ENCODE measurements around the gene RGS14. TPM values are rescaled to one million over a fixed set of nuclear protein-coding genes. Genes with fewer than 3 reads are reported as not detected.
"Not testable (repeated sequence)": the region's sequence is repeated elsewhere in the genome, so short reads cannot be mapped to it uniquely, and the experiment has no call there.

Gene RGS14
- total RNA-seq, 1 donor from 2014 or later, result 41.3 TPM

GRCh38 chr5:177357146-177357458, 622 bp upstream of the RGS14 start:
- intact Hi-C loops (cut with micrococcal nuclease), result loop anchor here (2.0 to 10.0 kb wide), 3 partner anchors 70 to 822 kb away; partner anchors contain the start of genes GRK6, NSD1 and RNF44
- Mint-ChIP-seq H3K27ac (peak overlapping the region; percentile 80), H3K4me3 (peak overlapping the region; percentile 85), H3K36me3 (ENCODE audit: low read depth) (peaks cover 9% of the 10 kb centered on the region), H3K9me3 (peaks cover 19% of the 10 kb centered on the region), H3K4me1 (ENCODE audit: low read depth) (peaks cover 58% of the 10 kb centered on the region), H3K27me3 (ENCODE audit: insufficient read depth) (no peaks in the 10 kb centered on the region)
- DNase-seq (ENCODE audit: low spot score), result no peak

- no peaks in the 10 kb centered on the region for H3K27me3 Mint-ChIP-seq (ENCODE audit: insufficient read depth)
- intact Hi-C loops (cut with micrococcal nuclease), result loop anchor here (5.0 to 10.0 kb wide), 2 partner anchors 226 to 824 kb away; partner anchors contain the start of genes NSD1 and RNF44
- DNase-seq (ENCODE audit: low spot score), result no peak
- peaks cover 9% of the 10 kb centered on the region for H3K36me3 Mint-ChIP-seq (ENCODE audit: low read depth)
- H3K4me1 Mint-ChIP-seq (ENCODE audit: low read depth), result peaks cover 67% of the 10 kb centered on the region
- peak overlapping the region; percentile 78 for H3K27ac Mint-ChIP-seq
- peaks cover 19% of the 10 kb centered on the region for H3K9me3 Mint-ChIP-seq
- peak overlapping the region; percentile 85 for H3K4me3 Mint-ChIP-seq
These were observed 671 bp downstream of the RGS14 start for GRCh38 chr5:177358370-177358819.

GRCh38 chr5:177359451-177359851, 1.7 kb downstream of the RGS14 start:
- H3K27ac Mint-ChIP-seq, result no peak overlapping the region
- intact Hi-C loops (cut with micrococcal nuclease), result loop anchor here (5.0 to 10.0 kb wide), 2 partner anchors 227 to 825 kb away; partner anchors contain the start of genes NSD1 and RNF44
- peak overlapping the region; percentile 85 for H3K4me3 Mint-ChIP-seq
- H3K27me3 Mint-ChIP-seq (ENCODE audit: insufficient read depth), result no peaks in the 10 kb centered on the region
- DNase-seq (ENCODE audit: low spot score), result no peak
- H3K36me3 Mint-ChIP-seq (ENCODE audit: low read depth), result peaks cover 9% of the 10 kb centered on the region
- H3K9me3 Mint-ChIP-seq, result peaks cover 15% of the 10 kb centered on the region
- peaks cover 75% of the 10 kb centered on the region for H3K4me1 Mint-ChIP-seq (ENCODE audit: low read depth)

GRCh38 chr5:177359860-177360259, 2.1 kb downstream of the RGS14 start:
- Mint-ChIP-seq H3K4me3 (peak overlapping the region; percentile 85), H3K27ac (peak overlapping the region; percentile 78), H3K9me3 (peaks cover 11% of the 10 kb centered on the region), H3K4me1 (ENCODE audit: low read depth) (peaks cover 79% of the 10 kb centered on the region), H3K36me3 (ENCODE audit: low read depth) (peaks cover 12% of the 10 kb centered on the region), H3K27me3 (ENCODE audit: insufficient read depth) (no peaks in the 10 kb centered on the region)
- no peak for DNase-seq (ENCODE audit: low spot score)
- intact Hi-C loops (cut with micrococcal nuclease), result loop anchor here (5.0 to 10.0 kb wide), 2 partner anchors 228 to 825 kb away; partner anchors contain the start of genes NSD1 and RNF44

- DNase-seq (ENCODE audit: low spot score); H3K27me3 Mint-ChIP-seq (ENCODE audit: insufficient read depth); H3K27ac Mint-ChIP-seq; H3K9me3 Mint-ChIP-seq; H3K4me3 Mint-ChIP-seq; intact Hi-C loops (cut with micrococcal nuclease): not testable (repeated sequence)
- Mint-ChIP-seq H3K36me3 (ENCODE audit: low read depth) (peaks cover 15% of the 10 kb centered on the region), H3K4me1 (ENCODE audit: low read depth) (peaks cover 84% of the 10 kb centered on the region)
These were observed 3.0 kb downstream of the RGS14 start for GRCh38 chr5:177360740-177361139.

GRCh38 chr5:177361418-177362291, 3.9 kb downstream of the RGS14 start:
- peak overlapping the region; percentile 67 for H3K4me3 Mint-ChIP-seq
- H3K9me3 Mint-ChIP-seq, result no peaks in the 10 kb centered on the region
- peaks cover 77% of the 10 kb centered on the region for H3K4me1 Mint-ChIP-seq (ENCODE audit: low read depth)
- peaks cover 2% of the 10 kb centered on the region for H3K27me3 Mint-ChIP-seq (ENCODE audit: insufficient read depth)
- peak overlapping the region; percentile 56 for H3K27ac Mint-ChIP-seq
- no peak for DNase-seq (ENCODE audit: low spot score)
- intact Hi-C loops (cut with micrococcal nuclease), result no loop called here
- peaks cover 20% of the 10 kb centered on the region for H3K36me3 Mint-ChIP-seq (ENCODE audit: low read depth)

- no peak for DNase-seq (ENCODE audit: low spot score)
- peaks cover 2% of the 10 kb centered on the region for H3K27me3 Mint-ChIP-seq (ENCODE audit: insufficient read depth)
- peaks cover 71% of the 10 kb centered on the region for H3K4me1 Mint-ChIP-seq (ENCODE audit: low read depth)
- intact Hi-C loops (cut with micrococcal nuclease), result no loop called here
- H3K36me3 Mint-ChIP-seq (ENCODE audit: low read depth), result peaks cover 20% of the 10 kb centered on the region
- H3K9me3 Mint-ChIP-seq, result no peaks in the 10 kb centered on the region
- peak overlapping the region; percentile 67 for H3K4me3 Mint-ChIP-seq
- H3K27ac Mint-ChIP-seq, result peak overlapping the region; percentile 56
These were observed 4.5 kb downstream of the RGS14 start for GRCh38 chr5:177362292-177362609.

GRCh38 chr5:177362610-177363507, 5.1 kb downstream of the RGS14 start:
- peak; percentile 56 for DNase-seq (ENCODE audit: low spot score)
- Mint-ChIP-seq H3K4me1 (ENCODE audit: low read depth) (peaks cover 65% of the 10 kb centered on the region), H3K9me3 (no peaks in the 10 kb centered on the region), H3K36me3 (ENCODE audit: low read depth) (peaks cover 20% of the 10 kb centered on the region), H3K4me3 (peak overlapping the region; percentile 67), H3K27ac (peak overlapping the region; percentile 56), H3K27me3 (ENCODE audit: insufficient read depth) (peaks cover 2% of the 10 kb centered on the region)
- intact Hi-C loops (cut with micrococcal nuclease), result loop anchor here (1.0 kb wide), 1 partner anchor 134 kb away; the partner anchor contains the start of gene PDLIM7

- peak overlapping the region; percentile 39 for H3K4me3 Mint-ChIP-seq
- DNase-seq (ENCODE audit: low spot score), result no peak
- H3K27ac Mint-ChIP-seq, result no peak overlapping the region
- intact Hi-C loops (cut with micrococcal nuclease), result loop anchor here (1.0 kb wide), 1 partner anchor 134 kb away; the partner anchor contains the start of gene PDLIM7
- H3K27me3 Mint-ChIP-seq (ENCODE audit: insufficient read depth), result peaks cover 2% of the 10 kb centered on the region
- H3K9me3 Mint-ChIP-seq, result no peaks in the 10 kb centered on the region
- peaks cover 25% of the 10 kb centered on the region for H3K36me3 Mint-ChIP-seq (ENCODE audit: low read depth)
- H3K4me1 Mint-ChIP-seq (ENCODE audit: low read depth), result peaks cover 66% of the 10 kb centered on the region
These were observed 5.8 kb downstream of the RGS14 start for GRCh38 chr5:177363565-177363964.

GRCh38 chr5:177364159-177364962, 6.6 kb downstream of the RGS14 start:
- intact Hi-C loops (cut with micrococcal nuclease), result loop anchor here (1.0 kb wide), 3 partner anchors 13 to 26 kb away; partner anchors contain the start of gene LMAN2
- no peak for DNase-seq (ENCODE audit: low spot score)
- peaks cover 66% of the 10 kb centered on the region for H3K4me1 Mint-ChIP-seq (ENCODE audit: low read depth)
- H3K27ac Mint-ChIP-seq, result peak overlapping the region; percentile 56
- H3K9me3 Mint-ChIP-seq, result no peaks in the 10 kb centered on the region
- peaks cover 2% of the 10 kb centered on the region for H3K27me3 Mint-ChIP-seq (ENCODE audit: insufficient read depth)
- peak overlapping the region; percentile 53 for H3K4me3 Mint-ChIP-seq
- H3K36me3 Mint-ChIP-seq (ENCODE audit: low read depth), result peaks cover 29% of the 10 kb centered on the region

- intact Hi-C loops (cut with micrococcal nuclease), result no loop called here
- peaks cover 62% of the 10 kb centered on the region for H3K4me1 Mint-ChIP-seq (ENCODE audit: low read depth)
- peaks cover 25% of the 10 kb centered on the region for H3K36me3 Mint-ChIP-seq (ENCODE audit: low read depth)
- peak overlapping the region; percentile 44 for H3K27ac Mint-ChIP-seq
- H3K27me3 Mint-ChIP-seq (ENCODE audit: insufficient read depth), result peaks cover 2% of the 10 kb centered on the region
- H3K9me3 Mint-ChIP-seq, result no peaks in the 10 kb centered on the region
- no peak overlapping the region for H3K4me3 Mint-ChIP-seq
- no peak for DNase-seq (ENCODE audit: low spot score)
These were observed 8.3 kb downstream of the RGS14 start for GRCh38 chr5:177365845-177366527.
